SK-N-SH (cell line): ENCODE results near the gene CRYBG1.

Experiments used
- POLR2AphosphoS5 ChIP-seq: IDR thresholded peaks from 2 replicates; pipeline ENCODE4 v1.6.1; 2012; ENCODE audit warnings: low read depth, low read length
- TEAD4 ChIP-seq: IDR thresholded peaks from 2 replicates; pipeline ENCODE4 v1.4.0; 2012; ENCODE audit warnings: mild to moderate bottlenecking, borderline replicate concordance; ENCODE audit not compliant: insufficient read depth

DNA sequence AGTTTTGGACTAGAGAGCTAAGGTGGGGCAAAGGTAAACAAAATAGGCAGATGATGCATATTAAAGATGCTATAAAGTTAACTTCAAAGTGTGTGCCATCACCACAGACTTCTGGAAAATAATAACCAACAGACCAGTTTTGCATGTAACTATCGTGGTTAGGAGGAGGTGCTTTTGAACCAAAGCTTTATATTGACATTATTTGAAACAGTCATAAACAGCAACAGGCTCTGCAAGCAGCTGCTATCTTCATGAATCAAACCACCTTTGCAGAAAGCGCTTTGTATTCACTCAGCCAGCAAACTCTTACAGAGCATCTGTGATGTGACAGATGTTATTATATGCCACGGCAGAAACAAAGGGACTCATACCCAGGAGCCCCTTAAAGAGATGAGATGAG is 81.9 kb downstream of the CRYBG1 start:
- TF ChIP-seq POLR2AphosphoS5 (no peak), TEAD4 (no peak)
